H7 (cell line): ENCODE measurements around the gene STXBP6. TPM values are rescaled to one million over a fixed set of nuclear protein-coding genes. Genes with fewer than 3 reads are reported as not detected.

Experiments
- DNase-seq: peaks from one replicate; pipeline ENCODE4 v3.0.0; 2012
- H3K27me3 ChIP-seq: 2 replicates; pipeline ENCODE4 v1.6.0; 2011; ENCODE audit warnings: mild to moderate bottlenecking, low read length; ENCODE audit not compliant: control insufficient read depth, insufficient read depth
- H3K36me3 ChIP-seq: replicated peaks from 2 replicates; pipeline ENCODE4 v1.5.1; 2011; ENCODE audit warnings: low read length; ENCODE audit not compliant: control insufficient read depth, insufficient read depth
- H3K4me3 ChIP-seq: 2 replicates; pipeline ENCODE4 v1.5.1; 2011; ENCODE audit warnings: low read depth, mild to moderate bottlenecking, control low read depth, low read length, moderate library complexity; ENCODE audit not compliant: insufficient read depth
- total RNA-seq: library from RNA; depleted of rRNA; stranded (reverse); fragments of >200 nt; shearing (Covaris generic); gene quantifications from 2 replicates; pipeline ENCODE4 v1.2.3, GENCODE V29; 2014

The STXBP6 gene
- total RNA-seq, 1 experiment from 2014 or later = 1.0 TPM

- H3K36me3 ChIP-seq = no peaks in the 10 kb centered on the region
- DNase-seq = no peak
- no peaks in the 10 kb centered on the region for H3K27me3 ChIP-seq
Measured at GRCh38 chr14:25069879-25070278, 19.9 kb upstream of the STXBP6 start.

GRCh38 chr14:25067600-25067999 lies 17.7 kb upstream of the STXBP6 start:
- DNase-seq = no peak
- no peak overlapping the region for H3K4me3 ChIP-seq
- no peaks in the 10 kb centered on the region for H3K27me3 ChIP-seq
- no peaks in the 10 kb centered on the region for H3K36me3 ChIP-seq

More at GRCh38 chr14:25069879-25070278, 19.9 kb upstream of the STXBP6 start:
- no peak overlapping the region for H3K4me3 ChIP-seq

- Histone ChIP-seq H3K36me3 (no peaks in the 10 kb centered on the region), H3K27me3 (no peaks in the 10 kb centered on the region), H3K4me3 (no peak overlapping the region)
- no peak for DNase-seq
Measured at GRCh38 chr14:25062022-25062321, 12.0 kb upstream of the STXBP6 start.

- DNase-seq = no peak
- H3K27me3 ChIP-seq = peaks cover under 1% of the 10 kb centered on the region; the same call in 1 of the 2 replicates
- H3K36me3 ChIP-seq = no peaks in the 10 kb centered on the region
- H3K4me3 ChIP-seq = no peak overlapping the region
Measured at GRCh38 chr14:25056688-25057078, 6.7 kb upstream of the STXBP6 start.

- Histone ChIP-seq H3K4me3 (no peak overlapping the region), H3K27me3 (peaks cover 5% of the 10 kb centered on the region), H3K36me3 (no peaks in the 10 kb centered on the region)
- DNase-seq = no peak
Measured at GRCh38 chr14:25055992-25056687, 6.2 kb upstream of the STXBP6 start.

GRCh38 chr14:25055005-25055404 lies 5.1 kb upstream of the STXBP6 start:
- peaks cover 16% of the 10 kb centered on the region for H3K27me3 ChIP-seq
- no peak for DNase-seq

GRCh38 chr14:25053585-25053984 lies 3.6 kb upstream of the STXBP6 start:
- Histone ChIP-seq H3K27me3 (peaks cover 29% of the 10 kb centered on the region), H3K36me3 (no peaks in the 10 kb centered on the region), H3K4me3 (no peak overlapping the region)
- no peak for DNase-seq

More at GRCh38 chr14:25055005-25055404, 5.1 kb upstream of the STXBP6 start:
- Histone ChIP-seq H3K4me3 (no peak overlapping the region), H3K36me3 (no peaks in the 10 kb centered on the region)

- no peak overlapping the region for H3K4me3 ChIP-seq
- DNase-seq = no peak
- peaks cover 35% of the 10 kb centered on the region for H3K27me3 ChIP-seq
- H3K36me3 ChIP-seq = no peaks in the 10 kb centered on the region
Measured at GRCh38 chr14:25052921-25053320, 3.0 kb upstream of the STXBP6 start.

- Histone ChIP-seq H3K4me3 (no peak overlapping the region), H3K36me3 (no peaks in the 10 kb centered on the region), H3K27me3 (peaks cover 39% of the 10 kb centered on the region)
- no peak for DNase-seq
Measured at GRCh38 chr14:25052385-25052784, 2.4 kb upstream of the STXBP6 start.

GRCh38 chr14:25050269-25051150 lies 563 bp upstream of the STXBP6 start:
- H3K36me3 ChIP-seq = no peaks in the 10 kb centered on the region
- H3K4me3 ChIP-seq = peak overlapping the region; percentile 49
- H3K27me3 ChIP-seq = peaks cover 42% of the 10 kb centered on the region
- peak; percentile 53 for DNase-seq

- peak overlapping the region; percentile 49 for H3K4me3 ChIP-seq
- no peaks in the 10 kb centered on the region for H3K36me3 ChIP-seq
- DNase-seq = no peak
- H3K27me3 ChIP-seq = peaks cover 42% of the 10 kb centered on the region
Measured at GRCh38 chr14:25049093-25049567, 817 bp downstream of the STXBP6 start.

GRCh38 chr14:25048170-25049016 lies 1.6 kb downstream of the STXBP6 start:
- no peaks in the 10 kb centered on the region for H3K36me3 ChIP-seq

GRCh38 chr14:25046301-25046943 lies 3.5 kb downstream of the STXBP6 start:
- H3K36me3 ChIP-seq = no peaks in the 10 kb centered on the region
- no peak for DNase-seq
- peaks cover 39% of the 10 kb centered on the region for H3K27me3 ChIP-seq
- no peak overlapping the region for H3K4me3 ChIP-seq

More at GRCh38 chr14:25048170-25049016, 1.6 kb downstream of the STXBP6 start:
- Histone ChIP-seq H3K4me3 (no peak overlapping the region), H3K27me3 (peaks cover 42% of the 10 kb centered on the region)
- DNase-seq = peak; percentile 15
